CD4-positive, alpha-beta T cell (primary cell): ENCODE data around the gene MYLK4. TPM values are rescaled to one million over a fixed set of nuclear protein-coding genes. Genes with fewer than 3 reads are reported as not detected.

Experiments
- ATAC-seq: fragments of 200-7000 bp; cut with Tn5 transposase; one replicate; pipeline ENCODE4 v1.10.0; 2022; ENCODE audit warnings: mild to moderate bottlenecking; ENCODE audit not compliant: poor library complexity
- CTCF ChIA-PET: fragments of 350-600 bp; sonication (Branson Sonifier 250); formaldehyde crosslinking; loops from one replicate; lab custom pipeline; 2021; ENCODE audit warnings: antibody characterized with exemption, inconsistent platforms; lab: Charles Lee
- POLR2A ChIA-PET: fragments of 350-600 bp; sonication (Branson Sonifier 250); formaldehyde crosslinking; loops from one replicate; lab custom pipeline; 2021; ENCODE audit warnings: antibody characterized with exemption, inconsistent platforms; lab: Charles Lee
- DNase-seq, 14 experiments: peaks; one replicate each; pipeline ENCODE4 v3.0.0-alpha.2; 2013 to 2020; ENCODE audit warnings: mixed read lengths in 2 of 14
- H3K27ac ChIP-seq, 2 donors: one replicate each; pipeline versions ENCODE4 v1.5.1 to v1.7.0; 2013; ENCODE audit warnings: low read length in 2 of 2, low read depth in 1 of 2, mild to moderate bottlenecking in 1 of 2
- H3K27me3 ChIP-seq, 2 experiments: 1 replicate in 1 of 2; 2 replicates in 1 of 2; pipeline versions ENCODE4 v1.6.1 to v1.7.0; 2013; ENCODE audit warnings: low read length in 2 of 2, control low read depth in 1 of 2, mild to moderate bottlenecking in 1 of 2, moderate library complexity in 1 of 2; ENCODE audit not compliant: insufficient read depth in 2 of 2, control insufficient read depth in 1 of 2
- H3K36me3 ChIP-seq: one replicate; pipeline ENCODE4 v1.6.1; 2013; ENCODE audit warnings: low read length, control low read depth; ENCODE audit not compliant: insufficient read depth
- H3K4me1 ChIP-seq: one replicate; pipeline ENCODE4 v1.6.1; 2013; ENCODE audit warnings: low read length, control low read depth; ENCODE audit not compliant: insufficient read depth
- H3K4me3 ChIP-seq: one replicate; pipeline ENCODE4 v1.5.1; 2013; ENCODE audit warnings: mild to moderate bottlenecking, low read length, moderate library complexity
- H3K9me3 ChIP-seq, 2 experiments: 1 replicate in 1 of 2; 2 replicates in 1 of 2; pipeline versions ENCODE4 v1.6.1 to v1.7.0; 2013; ENCODE audit warnings: low read length in 2 of 2, mild to moderate bottlenecking in 2 of 2, control low read depth in 1 of 2, moderate library complexity in 1 of 2; ENCODE audit not compliant: control insufficient read depth in 1 of 2, insufficient read depth in 1 of 2
- H3K27ac Mint-ChIP-seq: one replicate; pipeline ENCODE4 v1.8.0; 2020; ENCODE audit warnings: mixed read lengths
- H3K27me3 Mint-ChIP-seq: one replicate; pipeline ENCODE4 v1.8.0; 2021; ENCODE audit warnings: mixed read lengths
- H3K36me3 Mint-ChIP-seq: one replicate; pipeline ENCODE4 v1.8.0; 2021; ENCODE audit warnings: low read depth, mixed read lengths
- H3K4me1 Mint-ChIP-seq: one replicate; pipeline ENCODE4 v1.8.0; 2021; ENCODE audit warnings: low read depth, mixed read lengths
- H3K4me3 Mint-ChIP-seq: one replicate; pipeline ENCODE4 v1.8.0; 2020; ENCODE audit warnings: mild to moderate bottlenecking, mixed read lengths
- H3K9me3 Mint-ChIP-seq: one replicate; pipeline ENCODE4 v1.8.0; 2020; ENCODE audit warnings: mixed read lengths
- CTCF ChIP-seq: fragments of 200-600 bp; IDR thresholded peaks from one replicate; pipeline ENCODE4 v1.8.0; 2022; ENCODE audit warnings: antibody characterized with exemption, mild to moderate bottlenecking
- intact Hi-C, 2 experiments: fragments of 100-400 bp; cut with DNase I in 1 of 2; cut with micrococcal nuclease in 1 of 2; formaldehyde crosslinking; loops; one replicate each; pipeline versions ENCODE4 v1.15.1 to v1.9.0; 2023 to 2025; cut with DNase I, micrococcal nuclease
- total RNA-seq, 174 experiments: library from RNA in 2 of 174; stranded (reverse) in 2 of 174; gene quantifications; one replicate each; pipeline ENCODE4 v1.2.3 and lab custom pipeline; 2021 to 2026

MYLK4 gene
- total RNA-seq, 2 experiments from 2014 or later: 1.6 to 2.0 TPM

- no peak for TF ChIP-seq CTCF
- Histone ChIP-seq H3K27me3 (peaks cover 0 to 3% of the 10 kb centered on the region in 2 experiments), H3K36me3 (no peaks in the 10 kb centered on the region), H3K4me1 (no peaks in the 10 kb centered on the region), H3K4me3 (no peak overlapping the region), H3K9me3 (no peaks in the 10 kb centered on the region), H3K27ac (no peak overlapping the region)
- ChIA-PET CTCF (no interaction called here), POLR2A (no interaction called here)
- Mint-ChIP-seq H3K27ac (no peak overlapping the region), H3K36me3 (no peaks in the 10 kb centered on the region), H3K4me1 (no peaks in the 10 kb centered on the region), H3K27me3 (no peaks in the 10 kb centered on the region), H3K9me3 (no peaks in the 10 kb centered on the region), H3K4me3 (no peak overlapping the region)
- DNase-seq (no peak), ATAC-seq (no peak)
- intact Hi-C loops: no loop called here
Observed at GRCh38 chr6:2695454-2696095, 55.1 kb downstream of the MYLK4 start.

- intact Hi-C loops: no loop called here
- POLR2A ChIA-PET: no interaction called here
- CTCF ChIA-PET: interaction anchor here (1.1 kb wide), 1 partner anchor 12 kb away, joined by 3 read pairs; no protein-coding TSS in a partner anchor
- ATAC-seq (no peak), DNase-seq (no peak)
- no peak overlapping the region for H3K27ac ChIP-seq
- H3K36me3 Mint-ChIP-seq: no peaks in the 10 kb centered on the region
- no peak for TF ChIP-seq CTCF
- H3K27ac Mint-ChIP-seq: no peak overlapping the region
- H3K9me3 ChIP-seq: no peaks in the 10 kb centered on the region
- no peak overlapping the region for H3K4me3 Mint-ChIP-seq
- no peaks in the 10 kb centered on the region for H3K4me1 ChIP-seq
- H3K27me3 Mint-ChIP-seq: no peaks in the 10 kb centered on the region
- no peaks in the 10 kb centered on the region for H3K9me3 Mint-ChIP-seq
- no peaks in the 10 kb centered on the region for H3K27me3 ChIP-seq
- H3K4me1 Mint-ChIP-seq: no peaks in the 10 kb centered on the region
- no peaks in the 10 kb centered on the region for H3K36me3 ChIP-seq
- H3K4me3 ChIP-seq: no peak overlapping the region
Observed at GRCh38 chr6:2693231-2693630, 57.5 kb downstream of the MYLK4 start.

- H3K27ac Mint-ChIP-seq: no peak overlapping the region
- H3K27ac ChIP-seq: no peak overlapping the region
- H3K9me3 ChIP-seq: no peaks in the 10 kb centered on the region
- ATAC-seq (no peak), DNase-seq (peak in 2 of 14 experiments; percentile 30 to 37)
- TF ChIP-seq CTCF: no peak
- ChIA-PET POLR2A (no interaction called here), CTCF (no interaction called here)
- intact Hi-C loops: no loop called here
- no peak overlapping the region for H3K4me3 Mint-ChIP-seq
- no peaks in the 10 kb centered on the region for H3K4me1 Mint-ChIP-seq
- no peak overlapping the region for H3K4me3 ChIP-seq
- no peaks in the 10 kb centered on the region for H3K4me1 ChIP-seq
- no peaks in the 10 kb centered on the region for H3K27me3 Mint-ChIP-seq
- H3K36me3 Mint-ChIP-seq: no peaks in the 10 kb centered on the region
- no peaks in the 10 kb centered on the region for H3K9me3 Mint-ChIP-seq
- H3K27me3 ChIP-seq: no peaks in the 10 kb centered on the region
- no peaks in the 10 kb centered on the region for H3K36me3 ChIP-seq
Observed at GRCh38 chr6:2688401-2689064, 62.2 kb downstream of the MYLK4 start.
